ENCODE results near the gene EDEM1.

EDEM1 gene

GRCh38 chr3:5202222-5202621 lies 14.7 kb downstream of the EDEM1 start:
- no peak for DNase-seq

GRCh38 chr3:5205165-5205941 lies 17.8 kb downstream of the EDEM1 start:
- DNase-seq = no peak

- no peak for DNase-seq
These were observed 23.4 kb downstream of the EDEM1 start for GRCh38 chr3:5210926-5211325.

GRCh38 chr3:5212628-5213573 lies 25.4 kb downstream of the EDEM1 start:
- DNase-seq = no peak

GRCh38 chr3:5213574-5213966 lies 26.1 kb downstream of the EDEM1 start:
- DNase-seq = no peak

GRCh38 chr3:5214352-5214751 lies 26.8 kb downstream of the EDEM1 start:
- no peak for DNase-seq

- DNase-seq = no peak
These were observed 30.5 kb downstream of the EDEM1 start for GRCh38 chr3:5217824-5218595.

- DNase-seq = no peak
These were observed 31.3 kb downstream of the EDEM1 start for GRCh38 chr3:5218815-5219214.

GRCh38 chr3:5219216-5219615 lies 31.7 kb downstream of the EDEM1 start:
- DNase-seq = no peak

- DNase-seq = no peak
These were observed 32.7 kb downstream of the EDEM1 start for GRCh38 chr3:5220193-5220592.

- no peak for DNase-seq
These were observed 33.3 kb downstream of the EDEM1 start for GRCh38 chr3:5220667-5221431.

GRCh38 chr3:5221701-5222100 lies 34.2 kb downstream of the EDEM1 start:
- DNase-seq = no peak

- DNase-seq = no peak
These were observed 34.9 kb downstream of the EDEM1 start for GRCh38 chr3:5222283-5223005.

GRCh38 chr3:5226783-5227182 lies 39.3 kb downstream of the EDEM1 start:
- no peak for DNase-seq

- no peak for DNase-seq
These were observed 40.3 kb downstream of the EDEM1 start for GRCh38 chr3:5227812-5228211.

GRCh38 chr3:5229414-5229813 lies 41.9 kb downstream of the EDEM1 start:
- DNase-seq = no peak

- DNase-seq = no peak
These were observed 43.6 kb downstream of the EDEM1 start for GRCh38 chr3:5231074-5231473.

- no peak for DNase-seq
These were observed 44.0 kb downstream of the EDEM1 start for GRCh38 chr3:5231487-5231886.

- no peak for DNase-seq
These were observed 45.1 kb downstream of the EDEM1 start for GRCh38 chr3:5232570-5232969.

GRCh38 chr3:5233026-5233425 lies 45.5 kb downstream of the EDEM1 start:
- no peak for DNase-seq

- DNase-seq = no peak
These were observed 48.1 kb downstream of the EDEM1 start for GRCh38 chr3:5235655-5236054.

- DNase-seq = no peak
These were observed 51.0 kb downstream of the EDEM1 start for GRCh38 chr3:5238545-5238944.

Data from activated CD4-positive, alpha-beta T cell treated with anti-CD3 and anti-CD28 coated beads for 4 hours (primary cell).